ENCODE measurements around the gene C1S. TPM values are rescaled to one million over a fixed set of nuclear protein-coding genes. Genes with fewer than 3 reads are reported as not detected.

The C1S gene
- total RNA-seq, 2 donors from 2014 or later: 105 to 157 TPM

DNA sequence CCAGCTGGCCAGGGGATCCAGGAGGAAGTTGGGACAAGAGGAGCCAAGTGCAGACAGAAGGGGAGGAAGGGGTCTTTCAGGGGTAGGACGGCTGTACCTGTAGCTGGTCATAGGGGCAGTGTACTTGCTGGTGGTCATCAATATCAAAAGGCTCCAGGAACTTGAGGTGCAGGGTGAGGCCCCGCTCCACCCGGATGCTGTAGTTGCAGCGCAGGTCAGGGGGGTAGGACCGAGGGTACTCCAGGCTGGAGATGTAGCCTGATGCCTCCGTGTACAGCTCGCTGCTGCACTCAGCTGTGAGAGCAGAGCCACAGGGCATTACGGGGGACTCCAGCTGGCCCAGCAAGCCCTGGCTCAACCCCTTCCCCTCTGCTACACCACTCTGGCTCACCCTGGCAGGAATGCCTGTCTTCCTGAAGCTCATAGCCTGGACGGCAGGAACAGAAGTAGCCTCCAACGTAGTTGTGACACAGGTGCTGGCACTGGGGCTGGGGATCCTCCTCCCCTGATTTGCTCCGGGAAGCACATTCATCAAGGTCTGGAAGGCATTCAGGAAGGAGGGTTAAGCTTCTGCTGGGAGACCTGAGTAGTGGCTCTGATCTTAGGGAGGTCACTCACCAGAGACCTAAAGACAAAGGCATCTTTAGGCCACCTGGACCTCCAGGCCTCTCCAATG is 28.8 kb downstream of the C1S start:
- H3K9me3 ChIP-seq: no peaks in the 10 kb centered on the region
- no peaks in the 10 kb centered on the region for H3K36me3 ChIP-seq (replicated peaks in 1 of 2; ENCODE audit: insufficient read depth in 1 of 2, low read depth in 2 of 2)
- ATAC-seq (no peak), DNase-seq (no peak)
- TF ChIP-seq CTCF (IDR thresholded peaks at IDR 0.05) (no peak), POLR2A (IDR thresholded peaks at IDR 0.05) (no peak)
- intact Hi-C loops (cut with DNase I): no loop called here
- H3K27ac ChIP-seq: no peak overlapping the region
- H3K4me1 ChIP-seq: peaks cover 29% of the 10 kb centered on the region
- H3K27me3 ChIP-seq: no peaks in the 10 kb centered on the region
- 71% methylated on average over 11 of the region's 11 CpGs; no CpG with 5 or more reads in 1 of the 2 donors for WGBS, 2 donors
- no peak overlapping the region for H3K4me3 ChIP-seq

DNA sequence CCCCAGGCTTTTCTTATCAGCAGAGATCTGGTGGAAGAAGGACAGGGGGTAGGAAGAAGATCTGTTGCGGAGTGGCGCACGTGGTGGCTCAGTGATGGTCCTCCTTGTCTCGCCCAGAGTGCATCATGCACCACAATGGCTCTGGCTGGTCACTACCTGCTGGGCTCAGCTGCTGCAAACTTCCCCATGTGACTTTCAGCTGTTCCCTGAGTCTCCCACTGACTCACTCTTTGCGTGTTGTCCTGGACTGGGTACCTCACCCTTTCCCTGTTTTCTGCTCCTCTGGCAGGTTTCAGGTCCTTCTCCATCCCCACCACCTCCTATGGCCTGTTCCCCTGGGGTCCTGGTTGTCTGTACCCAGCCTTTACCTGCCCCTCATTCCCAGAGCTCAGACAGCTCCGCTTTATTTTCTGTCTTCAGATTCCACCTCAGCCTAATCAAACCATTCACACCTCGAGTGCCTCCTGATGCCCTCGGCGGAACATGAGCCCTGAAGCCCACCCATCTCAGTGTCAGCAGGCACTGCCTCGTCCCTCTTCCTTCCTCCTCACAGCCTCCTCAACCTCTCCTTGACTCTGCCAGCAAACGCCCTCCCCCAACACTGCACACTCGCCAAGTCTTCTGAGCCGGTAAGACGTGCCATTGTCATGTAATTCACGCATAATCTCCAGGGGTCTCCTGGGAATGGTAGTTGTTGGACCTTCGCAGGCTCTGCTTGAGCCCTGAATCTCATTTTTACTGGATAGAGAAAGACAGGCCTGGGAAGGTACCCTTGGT is 29.9 kb downstream of the C1S start:
- 70% methylated on average over 16 of the region's 16 CpGs for WGBS, 2 donors
- Histone ChIP-seq H3K9me3 (no peaks in the 10 kb centered on the region), H3K27me3 (no peaks in the 10 kb centered on the region), H3K27ac (peak overlapping the region in 1 of 4 donors; percentile 70), H3K36me3 (replicated peaks in 1 of 2; ENCODE audit: insufficient read depth in 1 of 2, low read depth in 2 of 2) (no peaks in the 10 kb centered on the region), H3K4me1 (peaks cover 29% of the 10 kb centered on the region), H3K4me3 (no peak overlapping the region)
- TF ChIP-seq CTCF (IDR thresholded peaks at IDR 0.05) (no peak), POLR2A (IDR thresholded peaks at IDR 0.05) (no peak)
- DNase-seq: no peak
- intact Hi-C loops (cut with DNase I): no loop called here
- no peak for ATAC-seq

DNA sequence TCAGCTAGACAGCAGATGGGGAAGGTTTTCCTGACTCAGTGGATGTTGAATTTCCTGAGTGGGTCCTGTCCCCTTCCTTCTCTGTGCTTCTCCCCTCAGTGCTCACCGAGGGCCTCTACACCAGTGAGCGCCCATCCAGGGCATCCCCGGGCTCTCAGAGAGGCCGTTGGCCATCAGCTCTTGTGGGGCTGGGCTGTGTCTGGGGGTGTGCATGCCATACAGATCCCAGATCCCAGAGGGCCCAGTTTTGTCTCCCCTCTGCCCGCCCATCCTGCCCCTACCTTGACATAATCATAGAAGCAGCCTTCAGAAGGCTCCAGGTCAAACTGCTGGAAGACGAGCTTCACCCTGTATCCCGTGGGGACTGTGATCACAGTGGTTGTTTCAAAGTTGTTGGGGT is 30.7 kb downstream of the C1S start:
- intact Hi-C loops (cut with DNase I): no loop called here

DNA sequence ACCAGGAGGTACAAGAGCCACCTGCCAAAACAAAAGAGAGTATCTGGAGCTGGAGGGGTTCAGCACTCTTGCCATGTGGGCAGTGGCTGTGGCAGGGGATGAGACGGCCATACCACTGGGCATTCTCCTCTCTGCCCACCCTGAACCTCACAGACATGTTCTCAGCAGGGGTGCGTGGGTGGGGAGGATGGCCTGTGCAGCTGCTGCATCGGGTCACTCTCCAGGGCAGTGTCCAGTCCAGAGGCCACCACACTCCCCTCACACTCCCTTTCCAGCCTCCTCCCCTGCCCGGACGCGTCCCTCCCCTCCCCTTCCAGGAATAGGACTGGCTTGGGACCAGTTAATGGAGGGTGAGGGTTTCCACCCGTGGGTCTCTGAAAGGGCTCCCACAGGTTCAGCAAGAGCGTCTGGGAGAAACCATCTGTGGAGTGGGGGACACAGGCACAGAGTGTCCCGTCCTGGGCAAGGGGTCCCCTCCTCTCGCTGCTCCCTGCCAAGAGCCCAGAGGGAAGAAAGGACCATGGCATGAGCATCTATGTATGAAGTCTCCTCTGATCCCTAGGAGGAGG is 31.2 kb downstream of the C1S start:
- peak in 1 of 4 donors; percentile 43 for DNase-seq
- intact Hi-C loops (cut with DNase I): no loop called here
- peak; percentile 36 for ATAC-seq

More for the DNA sequence above, 30.7 kb downstream of the C1S start:
- no peak for TF ChIP-seq POLR2A (IDR thresholded peaks at IDR 0.05)
- no peak for TF ChIP-seq CTCF (IDR thresholded peaks at IDR 0.05)
- ATAC-seq (no peak), DNase-seq (no peak)
- H3K27me3 ChIP-seq: no peaks in the 10 kb centered on the region
- no peaks in the 10 kb centered on the region for H3K36me3 ChIP-seq (replicated peaks in 1 of 2; ENCODE audit: insufficient read depth in 1 of 2, low read depth in 2 of 2)
- peaks cover 34% of the 10 kb centered on the region for H3K4me1 ChIP-seq
- no peaks in the 10 kb centered on the region for H3K9me3 ChIP-seq
- no peak overlapping the region for H3K4me3 ChIP-seq
- H3K27ac ChIP-seq: peak overlapping the region in 1 of 4 donors; percentile 70
- WGBS, 2 donors: 71 to 87% methylated on average over 7 of the region's 7 CpGs

More for the DNA sequence above, 31.2 kb downstream of the C1S start:
- peaks cover 34% of the 10 kb centered on the region for H3K4me1 ChIP-seq
- no peaks in the 10 kb centered on the region for H3K36me3 ChIP-seq (replicated peaks in 1 of 2; ENCODE audit: insufficient read depth in 1 of 2, low read depth in 2 of 2)
- 28 to 33% methylated on average over 6 to 10 of the region's 10 CpGs for WGBS, 2 donors
- H3K27ac ChIP-seq: peak overlapping the region; percentile 37 to 70 (median 57)
- no peak for TF ChIP-seq CTCF (IDR thresholded peaks at IDR 0.05)
- TF ChIP-seq POLR2A (IDR thresholded peaks at IDR 0.05): no peak
- H3K27me3 ChIP-seq: no peaks in the 10 kb centered on the region
- H3K9me3 ChIP-seq: no peaks in the 10 kb centered on the region
- H3K4me3 ChIP-seq: no peak overlapping the region

Measured in body of pancreas (tissue), 4 donors.